Karpas-422 (cell line): ENCODE results near the gene UTP25. TPM values are rescaled to one million over a fixed set of nuclear protein-coding genes. Genes with fewer than 3 reads are reported as not detected.

Experiments used
- DNase-seq: peaks from one replicate; pipeline ENCODE4 v3.0.0-alpha.2; 2015
- H2AFZ ChIP-seq: fragments of 200-600 bp; sonication (generic); 2 replicates; pipeline ENCODE4 v1.6.1; 2014; ENCODE audit warnings: antibody characterized with exemption, low read length, mixed read lengths
- H3K27ac ChIP-seq: fragments of 200-600 bp; sonication (generic); 2 replicates; pipeline ENCODE4 v1.5.1; 2014; ENCODE audit warnings: mild to moderate bottlenecking, low read length, moderate library complexity
- H3K27me3 ChIP-seq: fragments of 200-600 bp; sonication (generic); 2 replicates; pipeline ENCODE4 v1.6.1; 2014; ENCODE audit warnings: low read length, mixed read lengths
- H3K36me3 ChIP-seq: fragments of 200-600 bp; sonication (generic); 2 replicates; pipeline ENCODE4 v1.6.1; 2014; ENCODE audit warnings: low read length, mixed read lengths; ENCODE audit not compliant: insufficient read depth
- H3K4me1 ChIP-seq: fragments of 200-600 bp; sonication (generic); 2 replicates; pipeline ENCODE4 v1.6.1; 2014; ENCODE audit warnings: mild to moderate bottlenecking, low read length, mixed read lengths
- H3K4me2 ChIP-seq: fragments of 200-600 bp; sonication (generic); 2 replicates; pipeline ENCODE4 v1.6.1; 2014; ENCODE audit warnings: low read length, low read depth, mild to moderate bottlenecking; ENCODE audit not compliant: poor library complexity, severe bottlenecking
- H3K4me3 ChIP-seq: fragments of 200-600 bp; sonication (generic); 2 replicates; pipeline ENCODE4 v1.5.1; 2014; ENCODE audit warnings: mild to moderate bottlenecking, antibody characterized with exemption, low read length, mixed read lengths
- H3K79me2 ChIP-seq: fragments of 200-600 bp; sonication (generic); 2 replicates; pipeline ENCODE4 v1.6.1; 2014; ENCODE audit warnings: mild to moderate bottlenecking, low read length, mixed read lengths
- H3K9ac ChIP-seq: fragments of 200-600 bp; sonication (generic); 2 replicates; pipeline ENCODE4 v1.6.0; 2014; ENCODE audit warnings: low read length
- H3K9me2 ChIP-seq: fragments of 200-600 bp; sonication (generic), shearing (Covaris generic); replicated peaks from 2 replicates; pipeline ENCODE4 v1.6.0; 2014; ENCODE audit warnings: mild to moderate bottlenecking, low read length, moderate library complexity; ENCODE audit not compliant: insufficient read depth
- H3K9me3 ChIP-seq: fragments of 300-700, 200-600 bp; sonication (generic); 2 replicates; pipeline ENCODE4 v1.6.1; 2014; ENCODE audit warnings: low read length, mixed read lengths
- H4K20me1 ChIP-seq: fragments of 200-600 bp; sonication (generic); 2 replicates; pipeline ENCODE4 v1.6.1; 2014; ENCODE audit warnings: mild to moderate bottlenecking, antibody characterized with exemption, low read length, low read depth; ENCODE audit not compliant: insufficient read depth
- total RNA-seq: library from RNA; depleted of rRNA; stranded (reverse); fragments of >200 nt; shearing (Covaris generic); gene quantifications from 2 replicates; pipeline ENCODE4 v1.2.3, GENCODE V29; 2014; ENCODE audit warnings: low replicate concordance

The UTP25 gene
- total RNA-seq, 1 experiment from 2014 or later = 11.7 TPM

DNA sequence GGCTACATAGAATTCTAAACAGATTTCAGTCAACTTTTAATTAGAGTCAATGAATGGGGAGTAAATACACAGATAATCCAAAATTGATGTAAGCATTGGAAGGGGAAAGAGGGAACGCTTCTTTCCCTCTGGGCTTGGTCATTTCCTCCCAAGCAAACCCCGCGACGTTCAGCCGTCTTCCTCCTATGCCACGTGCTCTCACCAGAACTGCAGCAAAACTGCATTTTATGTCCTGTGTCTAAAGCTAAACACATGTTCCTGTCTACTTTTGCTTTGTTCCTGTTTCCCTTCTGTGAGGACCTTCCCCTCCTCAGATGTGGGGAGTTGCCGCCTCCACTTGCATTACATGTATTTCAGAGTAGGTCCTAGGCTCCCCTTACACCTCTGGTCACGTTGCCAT, 27.2 kb downstream of the UTP25 start:
- no peak overlapping the region for H3K27ac ChIP-seq
- H3K4me3 ChIP-seq = no peak overlapping the region
- peaks cover 3% of the 10 kb centered on the region for H3K4me1 ChIP-seq
- H3K9me3 ChIP-seq = no peaks in the 10 kb centered on the region
- no peaks in the 10 kb centered on the region for H3K27me3 ChIP-seq
- DNase-seq = no peak
- H3K9ac ChIP-seq = no peak overlapping the region
- no peak overlapping the region for H3K4me2 ChIP-seq
- no peaks in the 10 kb centered on the region for H4K20me1 ChIP-seq
- no peak overlapping the region for H2AFZ ChIP-seq
- H3K36me3 ChIP-seq = peaks cover 37% of the 10 kb centered on the region
- H3K9me2 ChIP-seq = no peaks in the 10 kb centered on the region
- no peaks in the 10 kb centered on the region for H3K79me2 ChIP-seq

DNA sequence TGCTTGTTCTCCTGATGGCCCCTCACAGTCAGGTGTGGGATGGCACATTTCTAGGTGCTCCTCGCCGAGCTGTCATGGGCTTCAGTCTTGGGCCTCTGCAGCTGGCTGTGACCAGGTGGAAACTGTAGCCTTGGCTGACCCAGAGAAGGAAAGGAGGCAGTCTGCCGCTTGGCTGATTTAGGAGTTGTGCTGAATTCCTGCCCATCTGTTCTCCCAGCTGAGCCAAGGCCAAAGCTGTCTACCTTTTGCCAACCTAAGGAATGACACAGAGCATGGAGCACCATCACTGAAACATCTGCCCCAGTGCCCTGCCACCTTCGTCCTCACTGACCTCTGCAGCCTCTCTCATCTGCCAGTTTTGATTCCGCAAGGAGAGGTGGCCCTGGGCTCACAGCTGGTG, 27.9 kb downstream of the UTP25 start:
- Histone ChIP-seq H3K4me1 (no peaks in the 10 kb centered on the region), H3K9ac (no peak overlapping the region), H3K27ac (no peak overlapping the region), H3K9me2 (no peaks in the 10 kb centered on the region), H2AFZ (no peak overlapping the region), H3K79me2 (no peaks in the 10 kb centered on the region), H3K4me2 (no peak overlapping the region), H3K27me3 (no peaks in the 10 kb centered on the region), H3K9me3 (no peaks in the 10 kb centered on the region), H3K4me3 (no peak overlapping the region), H3K36me3 (peaks cover 34% of the 10 kb centered on the region), H4K20me1 (no peaks in the 10 kb centered on the region)
- DNase-seq = no peak

DNA sequence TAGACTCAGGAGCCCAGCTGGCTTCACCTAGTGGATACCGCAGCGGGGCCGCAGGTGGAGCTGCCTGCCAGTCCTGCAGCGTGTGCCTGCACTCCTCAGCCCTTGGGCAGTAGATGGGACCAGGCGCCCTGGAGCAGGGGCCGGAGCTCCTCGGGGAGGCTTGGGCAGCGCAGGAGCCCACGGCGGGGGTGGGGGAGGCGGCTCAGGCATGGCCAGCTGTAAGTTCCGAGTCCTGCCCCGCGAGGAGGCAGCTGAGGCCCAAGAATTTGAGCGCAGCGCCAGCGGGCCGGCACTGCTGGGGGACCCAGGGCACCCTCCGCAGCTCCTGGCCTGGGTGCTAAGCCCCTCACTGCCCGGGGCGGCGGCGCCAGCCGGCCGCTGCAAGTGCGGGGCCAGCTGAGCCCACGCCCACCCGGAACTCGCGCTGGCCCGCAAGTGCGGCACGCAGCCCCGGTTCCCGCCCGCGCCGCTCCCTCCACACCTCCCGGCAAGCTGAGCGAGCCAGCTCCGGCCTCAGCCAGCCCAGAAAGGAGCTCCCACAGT, 30.9 kb downstream of the UTP25 start:
- Histone ChIP-seq H4K20me1 (no peaks in the 10 kb centered on the region), H3K9me3 (no peaks in the 10 kb centered on the region), H2AFZ (no peak overlapping the region)

DNA sequence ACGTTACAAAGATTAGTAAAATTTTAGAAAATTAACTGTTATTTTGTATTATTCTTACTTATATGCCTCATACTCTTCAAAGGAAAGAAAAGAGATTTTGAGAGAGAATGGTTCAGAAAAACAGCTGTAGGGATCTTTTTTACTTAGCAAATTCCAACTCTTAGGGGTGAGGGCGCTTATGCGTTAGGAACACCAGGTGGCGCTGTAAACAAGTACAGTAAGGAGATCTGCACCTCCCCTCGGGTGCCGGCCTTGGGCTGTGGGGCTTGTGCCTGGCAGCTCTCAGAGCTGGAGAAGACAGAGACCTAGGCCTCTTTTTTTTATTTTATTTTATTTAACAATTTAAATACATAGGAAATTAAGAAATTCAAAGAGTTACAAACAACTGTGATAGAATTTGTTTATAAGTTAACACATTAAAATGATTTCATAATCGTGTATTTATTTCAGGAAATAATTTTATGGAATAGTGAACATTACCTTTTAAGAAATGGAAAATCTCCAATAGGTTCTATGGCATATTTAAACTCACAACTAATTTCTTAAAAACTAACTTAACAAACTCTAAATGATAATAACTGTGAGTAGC, 32.6 kb downstream of the UTP25 start:
- H3K36me3 ChIP-seq = peaks cover 3% of the 10 kb centered on the region; the same call in 1 of the 2 replicates
- H3K4me1 ChIP-seq = no peaks in the 10 kb centered on the region
- H3K4me2 ChIP-seq = no peak overlapping the region
- H3K9ac ChIP-seq = no peak overlapping the region
- H3K27me3 ChIP-seq = no peaks in the 10 kb centered on the region
- no peaks in the 10 kb centered on the region for H3K9me3 ChIP-seq
- no peak overlapping the region for H2AFZ ChIP-seq
- no peaks in the 10 kb centered on the region for H3K9me2 ChIP-seq
- H3K27ac ChIP-seq = no peak overlapping the region
- H3K4me3 ChIP-seq = no peak overlapping the region
- peak; percentile 92 for DNase-seq
- H4K20me1 ChIP-seq = no peaks in the 10 kb centered on the region
- H3K79me2 ChIP-seq = no peaks in the 10 kb centered on the region

More for the DNA sequence above, 30.9 kb downstream of the UTP25 start:
- Histone ChIP-seq H3K9ac (no peak overlapping the region), H3K79me2 (no peaks in the 10 kb centered on the region), H3K4me2 (no peak overlapping the region), H3K27ac (no peak overlapping the region), H3K4me1 (no peaks in the 10 kb centered on the region), H3K4me3 (no peak overlapping the region), H3K9me2 (no peaks in the 10 kb centered on the region), H3K36me3 (peaks cover 7% of the 10 kb centered on the region; the same call in 1 of the 2 replicates), H3K27me3 (no peaks in the 10 kb centered on the region)
- no peak for DNase-seq

DNA sequence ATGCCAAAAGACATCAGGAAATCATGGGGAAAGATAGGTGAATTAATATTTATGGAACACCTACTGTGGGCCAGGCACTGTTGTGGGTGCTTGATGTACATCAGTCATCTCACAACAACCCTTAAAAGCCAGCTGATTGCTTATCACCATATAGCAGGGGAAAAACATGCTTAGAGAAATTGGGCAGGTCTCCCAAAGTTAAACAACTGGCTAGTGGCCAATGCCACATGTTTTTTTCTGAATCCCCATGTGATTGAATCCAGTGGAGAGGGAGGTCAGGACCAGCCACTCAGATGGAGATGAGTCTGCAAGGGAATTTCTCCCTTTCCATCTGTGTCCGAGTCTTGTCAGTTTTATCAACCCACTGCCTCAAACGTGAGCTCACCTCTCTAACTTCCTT, 33.5 kb downstream of the UTP25 start:
- no peaks in the 10 kb centered on the region for H4K20me1 ChIP-seq
- H3K36me3 ChIP-seq = peaks cover 3% of the 10 kb centered on the region; the same call in 1 of the 2 replicates
- no peaks in the 10 kb centered on the region for H3K9me3 ChIP-seq
- DNase-seq = no peak
- H3K4me1 ChIP-seq = no peaks in the 10 kb centered on the region
- no peak overlapping the region for H2AFZ ChIP-seq
- H3K9me2 ChIP-seq = no peaks in the 10 kb centered on the region
- H3K4me2 ChIP-seq = no peak overlapping the region
- no peak overlapping the region for H3K27ac ChIP-seq
- no peak overlapping the region for H3K4me3 ChIP-seq
- H3K27me3 ChIP-seq = no peaks in the 10 kb centered on the region
- H3K9ac ChIP-seq = no peak overlapping the region
- H3K79me2 ChIP-seq = no peaks in the 10 kb centered on the region

DNA sequence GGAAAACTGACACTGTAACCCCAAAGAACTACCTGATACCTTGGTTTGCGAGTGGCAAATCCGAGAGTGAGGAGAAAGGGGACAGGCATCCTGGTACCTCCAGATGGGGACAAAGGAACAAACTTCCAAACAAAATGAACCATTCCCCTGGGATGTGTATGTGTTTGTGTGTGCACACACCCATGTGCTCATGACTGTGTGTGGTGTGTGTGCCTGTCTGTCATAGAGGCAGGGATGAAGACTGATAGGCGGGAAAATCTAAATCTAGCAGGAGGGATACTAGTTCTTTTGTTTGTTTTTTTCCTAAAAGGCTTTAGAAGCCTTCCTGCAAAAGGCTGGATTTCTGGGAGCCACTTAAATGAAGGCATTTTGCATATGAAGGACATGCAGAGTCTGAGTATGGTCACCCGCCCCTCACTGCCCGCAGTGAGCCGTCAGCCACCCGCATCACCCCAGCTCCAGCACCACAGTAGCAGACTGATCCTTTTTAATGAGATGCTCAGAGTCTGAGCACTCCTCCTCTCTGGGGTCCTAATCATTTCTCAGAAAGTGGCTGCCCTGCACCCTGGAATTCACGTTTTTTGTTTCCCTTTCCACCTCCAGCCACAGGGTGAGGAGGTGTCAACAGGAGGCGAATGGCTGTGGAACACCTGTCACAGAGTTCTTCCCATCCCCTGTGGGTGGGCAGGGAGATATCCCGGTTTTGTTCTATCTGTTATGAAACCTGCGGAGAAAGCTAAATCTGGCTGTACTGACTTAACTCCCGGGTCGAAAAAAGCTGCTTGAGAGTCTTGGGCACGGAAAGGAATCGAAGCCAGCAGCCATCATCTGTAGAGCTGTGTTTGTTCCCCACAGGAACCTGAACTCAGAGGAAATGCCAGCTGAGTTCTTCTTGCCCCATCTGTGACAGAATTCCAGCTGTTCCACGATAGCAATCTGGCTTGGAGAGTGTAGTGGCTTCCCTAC, 34.9 kb downstream of the UTP25 start:
- no peak overlapping the region for H3K9ac ChIP-seq
- no peak overlapping the region for H3K4me3 ChIP-seq
- no peak overlapping the region for H3K27ac ChIP-seq
- H2AFZ ChIP-seq = no peak overlapping the region
- H3K9me2 ChIP-seq = no peaks in the 10 kb centered on the region
- H4K20me1 ChIP-seq = no peaks in the 10 kb centered on the region
- H3K36me3 ChIP-seq = peaks cover under 1% of the 10 kb centered on the region; the same call in 1 of the 2 replicates
- no peaks in the 10 kb centered on the region for H3K4me1 ChIP-seq
- H3K9me3 ChIP-seq = no peaks in the 10 kb centered on the region
- H3K27me3 ChIP-seq = no peaks in the 10 kb centered on the region
- no peak for DNase-seq
- H3K79me2 ChIP-seq = no peaks in the 10 kb centered on the region
- no peak overlapping the region for H3K4me2 ChIP-seq

DNA sequence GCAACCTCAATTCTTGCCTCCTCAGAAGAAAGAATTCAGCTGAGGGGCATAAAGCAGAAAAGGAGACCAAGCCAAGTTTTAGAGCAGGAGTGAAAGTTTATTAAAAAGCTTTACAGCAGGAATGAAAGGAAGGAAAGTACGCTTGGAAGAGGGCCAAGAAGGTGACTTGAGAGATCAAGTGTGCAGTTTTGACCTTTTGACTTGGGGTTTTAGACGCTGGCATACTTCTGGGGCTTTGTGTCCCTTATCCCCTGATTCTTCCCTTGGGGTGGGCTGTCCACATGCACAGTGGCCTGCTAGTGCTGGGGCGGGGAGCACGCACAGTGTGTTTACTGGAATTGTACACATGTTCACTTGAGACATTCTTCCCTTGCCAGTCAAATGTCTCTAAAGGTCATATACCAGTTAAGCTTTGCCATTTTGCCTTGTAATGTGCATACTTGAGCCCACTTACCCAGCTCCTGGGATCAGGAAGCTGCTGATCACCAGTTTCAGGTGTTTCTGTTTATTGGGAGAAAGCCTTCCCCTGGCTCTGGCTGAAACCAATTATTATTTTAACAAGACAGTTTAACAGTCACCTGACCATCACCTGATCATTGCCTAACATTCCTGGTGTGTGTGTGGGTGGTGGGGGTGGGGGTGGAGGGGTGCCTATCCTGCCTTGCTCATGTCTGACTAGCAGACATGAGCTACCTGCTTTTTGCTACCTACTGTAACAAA, 36.2 kb downstream of the UTP25 start:
- H3K27ac ChIP-seq = no peak overlapping the region
- no peak overlapping the region for H3K4me2 ChIP-seq
- no peak overlapping the region for H3K4me3 ChIP-seq
- DNase-seq = no peak
- H3K27me3 ChIP-seq = no peaks in the 10 kb centered on the region
- H3K79me2 ChIP-seq = no peaks in the 10 kb centered on the region
- no peaks in the 10 kb centered on the region for H3K4me1 ChIP-seq
- H3K9ac ChIP-seq = no peak overlapping the region
- H4K20me1 ChIP-seq = no peaks in the 10 kb centered on the region
- H3K9me2 ChIP-seq = no peaks in the 10 kb centered on the region
- H2AFZ ChIP-seq = no peak overlapping the region
- no peaks in the 10 kb centered on the region for H3K36me3 ChIP-seq
- no peaks in the 10 kb centered on the region for H3K9me3 ChIP-seq

DNA sequence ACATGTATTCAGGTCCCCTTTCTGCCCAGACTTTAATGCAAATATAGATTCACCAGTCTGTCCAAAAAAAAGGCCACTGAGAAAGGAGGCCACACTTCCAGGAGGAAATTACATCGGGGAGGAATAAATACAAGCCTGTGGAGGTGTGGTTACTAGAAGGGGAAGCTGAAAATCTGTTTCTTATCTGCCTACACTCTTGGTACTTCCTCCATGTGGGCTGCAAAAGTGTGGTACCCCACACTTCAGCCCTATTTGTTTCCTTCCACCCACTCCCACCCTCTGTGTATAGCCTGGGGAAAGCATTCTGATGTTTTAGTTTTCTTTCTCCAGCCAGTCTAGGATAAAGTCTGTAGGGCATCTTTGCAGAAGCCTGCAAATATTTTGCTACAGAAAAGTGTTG, 38.4 kb downstream of the UTP25 start:
- no peak overlapping the region for H3K9ac ChIP-seq
- H3K4me2 ChIP-seq = no peak overlapping the region
- no peaks in the 10 kb centered on the region for H3K9me3 ChIP-seq
- H3K4me3 ChIP-seq = no peak overlapping the region
- no peak overlapping the region for H2AFZ ChIP-seq
- H3K36me3 ChIP-seq = no peaks in the 10 kb centered on the region
- no peaks in the 10 kb centered on the region for H3K9me2 ChIP-seq
- no peaks in the 10 kb centered on the region for H4K20me1 ChIP-seq
- DNase-seq = no peak
- no peak overlapping the region for H3K27ac ChIP-seq
- no peaks in the 10 kb centered on the region for H3K27me3 ChIP-seq
- no peaks in the 10 kb centered on the region for H3K79me2 ChIP-seq
- H3K4me1 ChIP-seq = no peaks in the 10 kb centered on the region
